ENCODE measurements around the gene B3GALNT1.
"Not testable (repeated sequence)": the region's sequence is repeated elsewhere in the genome, so short reads cannot be mapped to it uniquely, and the experiment has no call there.

Gene B3GALNT1

DNA sequence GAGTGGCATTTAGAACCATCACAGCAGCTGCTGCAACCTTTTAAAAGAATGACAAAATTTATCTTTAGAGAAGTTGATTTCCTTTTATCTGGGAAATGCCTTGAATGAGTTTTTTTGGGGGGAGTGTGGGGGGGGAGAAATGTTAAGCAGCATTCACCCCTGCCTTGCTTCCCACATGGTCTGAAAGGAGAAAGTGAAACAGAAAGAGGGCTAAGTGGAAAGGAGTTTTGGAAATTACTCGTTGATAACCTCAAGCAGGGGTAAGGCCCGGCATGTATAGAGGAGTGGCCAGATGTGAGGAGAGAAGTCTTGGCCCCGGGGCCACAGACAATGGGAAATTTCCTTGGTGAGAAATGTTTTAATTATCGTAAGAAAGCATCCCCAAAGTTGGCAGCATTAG, 23.5 kb downstream of the B3GALNT1 start:
- no peak for DNase-seq (ENCODE audit: low read depth in 4 of 4, low spot score in 1 of 4)

DNA sequence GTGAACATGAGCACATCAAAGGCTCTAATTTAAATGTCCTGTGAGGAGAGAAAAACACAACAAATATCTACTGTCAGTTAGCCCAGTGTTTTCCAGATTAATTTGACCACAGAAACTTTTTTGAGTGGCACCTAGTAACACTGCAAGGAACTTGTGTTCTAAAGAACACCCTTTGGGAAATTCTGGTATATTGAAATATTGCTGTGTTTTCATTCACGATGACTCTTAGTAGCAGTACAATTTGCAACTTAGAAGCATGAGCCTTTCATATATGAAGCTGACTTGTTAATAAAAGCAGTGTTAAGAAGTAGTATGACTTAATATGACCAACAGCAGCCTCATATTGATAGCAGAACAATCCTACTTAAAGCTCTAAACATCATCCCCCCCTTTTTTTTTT, 32.0 kb downstream of the B3GALNT1 start:
- no peak for DNase-seq (ENCODE audit: low read depth in 4 of 4, low spot score in 1 of 4)

DNA sequence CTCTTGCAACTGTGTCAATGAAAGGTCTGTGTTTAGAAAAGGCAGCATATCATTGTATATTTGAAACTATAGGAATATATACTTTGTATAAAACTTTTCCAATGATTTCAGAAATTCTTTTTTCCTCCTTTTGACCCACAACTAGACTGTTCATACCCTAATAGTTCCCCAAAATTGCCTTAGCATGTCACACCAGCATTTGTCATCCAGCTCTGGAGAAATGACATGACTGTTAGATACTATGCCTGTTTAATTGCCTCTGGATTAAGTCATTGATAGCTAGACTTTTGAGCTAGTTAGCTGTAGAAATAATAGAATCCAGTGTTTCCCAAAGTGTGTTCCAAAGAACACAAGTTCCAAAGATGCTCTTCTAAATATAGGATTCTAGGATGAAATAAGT, 32.4 kb downstream of the B3GALNT1 start:
- no peak for DNase-seq (ENCODE audit: low read depth in 4 of 4, low spot score in 1 of 4)

DNA sequence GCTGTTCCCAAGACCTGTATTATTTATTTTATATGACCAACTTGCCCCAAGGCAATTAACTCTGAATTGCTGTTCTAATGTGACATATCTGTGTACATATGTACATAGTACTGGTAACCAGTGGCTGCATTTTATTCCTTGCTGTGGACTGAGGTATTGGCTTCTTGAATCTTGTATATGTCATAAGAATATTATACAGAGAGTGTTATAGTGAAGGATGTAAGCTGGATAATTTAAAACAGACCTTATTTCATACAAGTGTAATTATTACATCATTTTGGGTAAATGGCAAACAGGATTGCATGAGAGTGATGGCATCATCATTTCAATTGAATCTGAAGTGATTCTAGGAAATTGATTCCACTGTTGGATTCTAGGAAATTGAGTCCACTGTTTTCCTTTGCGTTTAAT, 32.9 kb downstream of the B3GALNT1 start:
- no peak for DNase-seq (ENCODE audit: low read depth in 4 of 4, low spot score in 1 of 4)

DNA sequence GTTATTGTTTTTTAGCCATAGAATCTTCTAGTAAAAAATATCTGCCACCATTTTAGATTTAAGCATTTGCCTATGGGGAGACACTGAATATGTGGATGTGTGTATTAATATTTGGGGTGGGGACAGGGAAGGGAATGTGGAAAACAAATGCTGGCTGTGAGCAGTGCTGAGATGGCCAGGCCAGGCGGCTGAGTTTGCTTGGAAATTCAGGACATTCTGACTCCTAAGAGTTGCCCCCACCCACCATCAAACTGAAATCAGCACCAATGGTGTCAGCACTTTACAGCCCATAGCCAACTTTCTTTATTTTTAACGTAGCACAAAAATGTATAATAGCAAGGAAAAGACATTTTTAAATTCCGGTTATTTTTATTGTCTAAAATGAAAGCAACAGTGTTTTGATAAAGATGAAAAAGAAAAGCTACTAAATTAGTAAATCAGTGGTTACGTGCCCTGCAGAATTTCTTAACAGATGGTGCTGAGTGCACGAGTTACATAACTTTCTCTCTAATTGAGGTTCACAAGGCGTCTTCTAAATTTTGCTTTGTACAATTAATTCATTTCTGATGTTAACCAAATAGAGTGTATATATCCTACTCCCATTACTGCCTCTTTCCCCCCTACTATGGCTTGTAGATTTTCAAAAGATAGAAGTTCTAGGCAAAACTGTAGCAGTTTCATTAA, 34.0 kb downstream of the B3GALNT1 start:
- no peak for DNase-seq (ENCODE audit: low read depth in 4 of 4, low spot score in 1 of 4)

DNA sequence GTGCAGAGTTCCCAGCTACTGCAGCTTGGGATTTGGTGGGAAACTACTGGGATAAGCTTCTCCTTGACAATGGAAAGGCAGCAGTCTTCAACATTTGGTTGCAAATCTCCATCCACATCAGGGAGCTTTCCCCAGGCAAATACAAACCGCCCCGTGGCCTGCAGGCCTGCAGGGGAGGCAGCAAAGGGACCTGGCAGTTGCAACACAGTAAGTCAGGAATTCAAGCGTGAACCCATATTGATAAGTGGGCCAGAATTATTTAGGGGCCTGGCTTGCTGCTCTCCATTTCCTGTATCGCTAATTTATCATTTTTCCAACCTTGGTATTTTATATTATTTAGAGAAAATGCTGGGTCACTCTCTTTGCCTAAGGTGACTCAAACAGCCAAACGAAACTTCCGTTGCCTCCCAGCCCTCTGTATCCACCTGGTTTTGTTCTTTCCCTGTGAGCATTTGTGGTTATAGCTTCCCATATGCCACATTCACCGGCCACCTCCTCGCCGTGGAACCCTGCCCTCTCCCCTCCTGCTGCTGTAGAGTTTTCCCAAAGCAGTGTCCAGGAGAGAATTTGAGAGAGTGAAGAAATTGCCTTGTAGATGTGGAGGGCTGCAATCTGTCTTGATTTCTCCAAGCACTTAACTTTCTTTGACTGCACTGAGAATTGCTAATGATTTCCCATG, 34.8 kb downstream of the B3GALNT1 start:
- no peak for DNase-seq (ENCODE audit: low read depth in 4 of 4, low spot score in 1 of 4)

DNA sequence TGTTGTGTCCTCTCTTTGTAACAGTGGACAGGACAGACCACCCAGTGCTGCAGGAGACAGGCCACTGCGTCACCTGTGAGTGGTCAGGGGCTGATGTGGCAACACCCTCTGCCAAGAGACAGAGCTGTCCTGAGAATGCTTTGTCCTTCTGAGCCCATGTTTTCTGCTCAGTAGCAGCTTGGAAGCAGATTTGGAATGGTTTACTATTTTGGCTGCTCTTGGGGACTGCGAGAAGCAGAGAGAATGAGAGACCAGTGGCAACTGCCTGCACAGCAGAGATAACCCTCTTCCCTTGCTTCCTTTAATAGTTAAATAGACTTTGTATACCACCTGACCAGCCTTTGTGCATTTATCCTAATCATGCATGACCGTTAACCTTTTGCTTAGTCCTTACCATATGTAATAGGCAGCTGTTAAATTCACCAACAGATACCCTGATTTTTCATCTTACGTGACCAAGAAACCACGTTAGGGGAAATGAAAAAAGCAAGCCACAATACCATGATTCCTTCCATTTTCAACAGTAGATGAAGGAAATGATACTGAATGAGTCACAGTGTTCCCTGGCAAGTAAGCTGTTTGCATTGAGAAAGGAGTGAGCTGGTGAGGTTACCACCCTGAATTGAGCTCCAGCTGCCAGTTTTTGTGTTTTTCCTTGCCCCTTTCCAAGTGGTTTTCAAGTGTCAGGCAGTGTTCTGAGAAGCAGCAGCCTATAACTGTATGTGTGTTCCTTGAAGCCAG, 35.5 kb downstream of the B3GALNT1 start:
- DNase-seq (ENCODE audit: low read depth in 4 of 4, low spot score in 1 of 4), result no peak

DNA sequence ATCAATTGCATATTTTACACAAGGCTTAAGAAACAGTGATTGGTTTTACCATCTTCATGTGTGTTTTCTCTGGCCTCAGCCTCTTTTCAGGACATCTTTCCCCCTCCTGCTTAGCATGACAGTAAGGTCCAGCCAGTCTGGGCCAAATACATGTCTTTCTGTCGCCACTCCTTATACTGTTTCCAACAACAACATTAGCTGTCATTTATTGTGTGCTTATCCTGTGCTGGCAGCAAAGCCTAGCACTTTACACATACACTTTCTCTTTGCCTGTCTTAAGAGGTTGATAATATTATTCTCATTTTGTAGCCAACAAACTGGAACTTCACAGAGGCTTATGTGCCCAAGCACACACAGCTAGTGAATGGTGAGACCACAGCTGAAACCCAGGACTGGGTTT, 37.8 kb downstream of the B3GALNT1 start:
- DNase-seq (ENCODE audit: low read depth in 4 of 4, low spot score in 1 of 4), result no peak

DNA sequence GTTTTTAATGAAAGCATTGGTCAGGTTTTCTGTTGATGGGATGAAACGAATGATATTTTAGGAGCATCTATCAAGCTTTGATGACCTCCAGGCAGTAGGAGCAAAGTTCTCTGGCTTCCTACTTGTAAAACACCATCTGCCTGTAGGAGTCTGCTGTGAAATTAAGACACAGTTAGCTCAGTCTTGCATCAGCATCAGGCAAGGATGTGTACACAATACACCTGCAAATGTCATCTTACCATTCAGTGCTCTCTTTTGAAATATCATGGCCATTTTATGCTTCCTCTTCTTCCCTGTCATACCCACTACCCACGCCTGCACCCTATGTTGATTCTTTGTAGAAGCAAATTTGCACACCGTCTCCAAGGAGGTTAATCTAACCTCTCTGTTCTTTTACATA, 38.2 kb downstream of the B3GALNT1 start:
- no peak for DNase-seq (ENCODE audit: low read depth in 4 of 4, low spot score in 1 of 4)

DNA sequence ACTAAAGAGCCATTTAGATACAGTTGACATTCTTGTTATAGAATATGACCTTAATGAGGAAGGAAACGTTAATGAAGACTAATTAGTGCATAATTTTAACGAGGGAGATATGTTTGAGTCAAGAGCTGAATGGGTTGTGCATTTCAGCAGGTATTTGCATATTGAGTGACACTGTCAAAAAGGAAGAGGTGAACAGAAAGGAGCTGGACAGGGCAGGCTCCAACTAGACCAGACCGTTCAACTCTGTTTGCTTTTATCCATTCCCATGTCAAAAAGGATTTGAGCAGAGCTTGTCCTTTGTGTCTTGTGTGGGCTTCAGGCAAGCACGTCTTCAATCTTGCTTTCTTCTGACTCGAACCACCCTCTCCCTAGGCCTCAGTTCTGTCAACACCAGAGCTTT, 40.7 kb downstream of the B3GALNT1 start:
- DNase-seq (ENCODE audit: low read depth in 4 of 4, low spot score in 1 of 4), result no peak

DNA sequence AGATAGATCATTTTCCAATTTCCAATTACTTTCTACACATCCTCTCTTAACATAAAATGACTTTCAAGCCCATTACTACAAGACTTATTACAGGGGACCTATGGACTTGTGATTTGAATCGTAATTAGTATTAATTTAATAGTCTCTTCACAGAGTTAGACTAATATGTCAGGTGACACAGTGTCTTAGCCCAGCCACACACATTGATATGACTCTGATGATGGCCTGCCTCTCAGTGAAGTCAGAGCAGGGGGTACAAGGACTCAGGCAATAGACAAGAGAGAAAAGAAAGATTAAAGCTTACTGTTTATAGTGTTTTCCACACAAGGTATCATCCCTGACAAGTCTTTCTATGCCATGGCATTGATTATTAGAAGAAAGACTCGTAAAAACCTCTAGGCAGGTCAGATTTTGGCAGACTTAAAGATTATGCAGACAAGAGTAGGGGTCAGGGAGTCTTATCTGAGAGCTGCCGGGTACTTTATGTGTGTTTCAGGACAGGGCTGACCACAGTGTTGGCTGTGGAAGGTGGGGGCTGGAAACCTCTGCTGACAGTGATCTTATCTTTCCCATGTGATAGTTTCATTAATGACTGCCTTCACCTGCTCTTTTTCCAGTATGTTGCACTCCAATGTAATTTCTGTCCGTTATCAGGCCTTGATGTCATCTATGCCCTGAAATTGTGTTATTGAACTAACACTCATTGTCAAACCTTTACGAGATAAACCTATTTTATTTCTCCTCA, 50.1 kb downstream of the B3GALNT1 start:
- no peak for DNase-seq (ENCODE audit: low read depth in 4 of 4, low spot score in 1 of 4)

DNA sequence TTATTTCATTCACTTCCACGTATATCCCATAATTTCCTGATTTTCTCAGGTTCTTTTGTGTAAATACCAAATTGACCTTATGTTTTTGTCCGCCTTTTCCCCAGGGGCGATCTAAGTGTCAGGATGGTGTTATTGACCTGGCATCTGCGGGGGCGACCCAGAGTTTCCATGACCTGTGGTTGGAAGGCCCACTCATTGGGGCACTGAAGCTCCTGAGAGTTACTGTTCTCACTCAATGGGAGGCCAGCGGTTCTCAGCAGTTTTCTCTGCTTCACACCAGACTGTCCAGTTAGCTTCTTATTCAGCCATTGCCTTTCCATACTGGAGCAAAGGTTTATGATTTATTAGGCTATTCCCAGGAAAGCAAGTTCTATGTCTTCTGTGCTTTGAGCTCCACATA, 53.3 kb downstream of the B3GALNT1 start:
- no peak for DNase-seq (ENCODE audit: low read depth in 4 of 4, low spot score in 1 of 4)

DNA sequence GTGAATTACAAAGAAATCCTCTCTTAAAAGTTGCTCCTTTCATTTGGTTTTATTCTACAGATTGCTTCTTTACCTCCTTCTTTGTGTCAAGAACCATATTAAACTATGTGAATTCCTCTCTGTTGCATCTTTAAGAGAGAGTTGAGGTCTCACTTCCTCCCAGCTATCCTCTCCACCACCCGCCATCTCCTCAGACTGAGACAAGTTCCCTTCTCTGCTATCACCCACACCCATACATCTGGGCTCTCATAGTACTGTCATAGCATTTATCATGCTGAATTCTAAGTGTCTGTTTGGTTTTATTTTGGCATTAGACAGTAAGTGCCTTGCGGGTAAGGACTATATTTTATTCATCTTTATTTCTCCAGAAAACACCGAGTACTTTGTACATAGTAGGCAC, 54.2 kb downstream of the B3GALNT1 start:
- no peak for DNase-seq (ENCODE audit: low read depth in 4 of 4, low spot score in 1 of 4)

DNA sequence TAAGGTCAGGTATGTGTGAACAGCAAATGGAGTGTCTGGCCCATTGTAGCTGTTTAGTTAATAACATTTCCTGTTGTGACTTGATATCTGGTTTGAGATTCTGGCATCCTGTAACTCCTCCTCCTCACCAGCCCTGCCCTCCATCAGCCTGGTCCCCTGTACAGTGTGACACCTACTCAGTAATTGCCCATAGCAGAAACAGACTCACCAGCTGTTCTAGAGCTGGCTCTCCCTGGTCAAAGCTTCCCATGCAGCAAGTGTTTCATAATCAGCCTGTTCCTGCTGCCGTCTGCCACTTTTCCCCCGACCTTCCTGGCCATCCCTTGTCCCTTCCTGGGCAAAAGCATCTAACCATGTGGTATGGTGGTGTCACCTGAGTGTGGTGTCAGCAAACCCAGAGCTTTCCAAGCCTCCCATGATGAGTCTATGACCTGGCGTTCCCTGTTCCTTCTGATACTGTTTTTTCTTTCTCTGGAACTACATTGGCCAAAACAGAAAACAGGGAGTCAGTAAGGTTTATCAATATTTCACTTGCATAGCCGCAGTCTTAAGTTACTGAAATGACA, 55.4 kb downstream of the B3GALNT1 start:
- no peak for DNase-seq (ENCODE audit: low read depth in 4 of 4, low spot score in 1 of 4)

DNA sequence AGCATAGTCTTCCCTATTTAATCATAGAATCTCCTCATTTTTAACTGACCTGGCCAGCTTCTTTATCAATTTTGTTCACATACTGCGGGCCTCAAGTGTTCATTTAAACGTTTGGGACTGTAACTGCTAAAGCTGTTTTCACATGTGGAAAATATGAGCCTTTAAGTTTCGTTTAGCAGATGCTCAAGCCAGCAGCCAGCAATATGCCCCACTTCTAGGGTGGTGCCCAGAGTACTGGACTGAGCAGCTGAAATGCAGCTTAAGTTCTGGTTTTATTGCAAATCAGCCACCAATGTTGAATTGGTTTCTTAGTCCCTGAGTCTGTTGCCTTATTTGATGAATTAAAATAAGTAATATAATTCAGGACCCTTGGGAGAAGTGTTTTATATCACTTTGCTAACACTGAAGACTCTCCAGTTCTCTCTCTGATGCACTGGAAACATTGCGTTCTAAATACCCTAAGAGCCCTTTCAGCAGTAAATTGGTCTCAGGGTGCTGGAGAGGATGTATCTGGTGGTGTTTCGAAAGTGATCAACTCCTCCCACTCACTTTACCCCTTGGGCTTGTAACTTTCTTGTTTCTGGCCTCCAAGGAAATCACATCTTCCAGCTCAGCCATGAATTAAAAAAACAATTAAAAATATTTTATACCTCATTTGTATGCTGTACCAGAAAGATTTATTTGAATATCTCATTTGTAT, 61.7 kb downstream of the B3GALNT1 start:
- DNase-seq (ENCODE audit: low read depth in 4 of 4, low spot score in 1 of 4), result no peak

DNA sequence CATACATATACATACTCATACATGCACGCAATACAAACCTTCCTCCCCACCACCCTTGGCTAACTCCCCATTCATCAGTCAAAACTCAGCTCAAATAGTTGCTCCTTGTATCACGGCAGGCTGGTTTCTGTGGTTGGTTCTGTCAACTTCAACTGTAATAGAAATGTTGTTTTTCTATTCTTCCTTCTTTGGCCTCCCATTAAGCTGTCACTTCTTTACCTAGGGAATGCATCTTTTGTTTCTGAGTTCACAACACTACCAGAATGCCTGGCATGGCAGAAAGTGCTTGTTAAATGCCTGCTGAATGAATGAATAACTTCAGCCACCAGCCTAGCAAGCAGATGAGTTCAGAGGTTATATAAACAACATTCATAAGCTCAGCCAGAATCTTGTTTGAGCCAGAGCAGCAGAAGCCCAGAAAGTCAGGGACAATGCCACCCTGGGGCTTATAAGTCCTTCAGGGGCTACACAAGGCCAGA, 63.1 kb downstream of the B3GALNT1 start:
- DNase-seq (ENCODE audit: low read depth in 4 of 4, low spot score in 1 of 4), result no peak

DNA sequence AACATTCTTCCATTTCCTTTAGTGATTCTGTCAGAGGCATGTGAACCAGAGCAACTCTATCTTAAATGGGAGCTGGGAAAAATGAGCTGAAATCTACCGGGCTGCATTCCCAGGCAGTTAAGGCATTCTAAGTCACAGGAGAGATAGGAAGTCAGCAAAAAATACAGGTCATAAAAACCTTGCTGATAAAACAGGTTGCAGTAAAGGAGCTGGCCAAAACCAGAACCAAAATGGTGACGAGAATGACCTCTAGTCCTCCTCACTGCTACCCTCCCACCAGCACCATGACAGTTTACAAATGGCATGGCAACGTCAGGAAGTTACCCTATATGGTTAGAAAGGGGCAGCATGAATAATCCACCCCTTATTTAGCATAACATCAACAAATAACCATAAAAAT, 66.4 kb downstream of the B3GALNT1 start:
- DNase-seq (ENCODE audit: low read depth in 4 of 4, low spot score in 1 of 4), result no peak

DNA sequence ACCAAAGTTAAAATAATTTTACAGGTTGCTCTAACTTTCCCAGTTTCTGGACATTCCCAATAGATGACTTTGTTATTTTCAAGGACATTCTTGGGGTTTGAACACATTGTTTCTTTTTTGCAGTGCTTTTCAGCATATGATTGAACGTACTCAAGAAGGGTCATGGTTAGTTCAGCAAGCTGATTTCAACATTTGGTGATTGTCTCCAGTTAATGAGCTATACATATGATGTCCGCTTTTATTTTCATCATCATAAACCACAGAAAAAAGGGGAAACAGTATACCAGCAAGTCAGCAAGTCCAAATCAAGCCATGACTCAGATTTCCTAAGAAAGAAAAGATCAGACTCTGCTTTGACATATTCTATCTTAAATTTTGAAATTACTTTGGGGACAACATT, 69.4 kb downstream of the B3GALNT1 start:
- DNase-seq (ENCODE audit: low read depth in 4 of 4, low spot score in 1 of 4), result no peak

DNA sequence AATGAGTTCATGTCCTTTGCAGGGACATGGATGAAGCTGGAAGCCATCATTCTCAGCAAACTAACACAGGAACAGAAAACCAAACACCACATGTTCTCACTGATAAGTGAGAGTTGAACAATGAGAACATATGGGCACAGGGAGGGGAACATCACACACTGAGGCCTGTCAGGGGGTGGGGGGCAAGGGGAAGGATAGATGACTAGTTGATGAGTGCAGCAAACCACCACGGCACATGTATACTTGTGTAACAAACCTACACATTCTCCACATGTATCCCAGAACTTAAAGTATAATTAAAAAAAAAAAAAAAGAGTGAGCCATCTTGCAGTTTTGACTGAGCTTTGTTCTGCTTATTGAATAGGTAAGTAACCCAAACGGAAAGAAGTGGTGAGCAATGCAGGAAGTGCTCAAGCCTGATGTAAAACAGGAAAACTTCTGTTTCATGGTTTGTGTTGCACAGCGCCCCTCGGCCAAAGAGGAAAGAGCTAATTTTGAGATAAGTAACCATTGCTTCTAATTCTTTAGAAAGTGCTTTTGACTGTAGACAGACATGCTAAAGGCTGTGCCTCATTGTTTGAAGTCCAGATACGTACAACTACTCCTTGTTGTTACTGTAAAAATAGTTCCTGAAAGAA, 70.1 kb downstream of the B3GALNT1 start:
- DNase-seq (ENCODE audit: low read depth in 4 of 4, low spot score in 1 of 4), result not testable (repeated sequence)
